Tibial nerve (tissue), 4 donors: Measurements from ENCODE around the gene MYO18B.

Experiments
- CTCF ChIP-seq, 5 experiments: fragments of 200-600 bp in 3 of 5; fragments of 450-650 bp in 2 of 5; sonication (generic) in 3 of 5; IDR thresholded peaks; one replicate each; pipeline ENCODE4 v1.5.1; 2016 to 2019; ENCODE audit warnings: antibody characterized with exemption in 5 of 5, mild to moderate bottlenecking in 3 of 5, moderate library complexity in 2 of 5
- EP300 ChIP-seq, 2 donors: sonication (generic); formaldehyde crosslinking; IDR thresholded peaks; one replicate each; pipeline ENCODE4 v1.6.1; 2017; ENCODE audit warnings: antibody characterized with exemption in 2 of 2, mild to moderate bottlenecking in 1 of 2

GRCh38 chr22:25961699-25962098 lies 219.7 kb downstream of the MYO18B start:
- TF ChIP-seq CTCF (IDR thresholded peaks at IDR 0.05) (no peak), EP300 (IDR thresholded peaks at IDR 0.05) (no peak)
